GM23248 (cell line): ENCODE data around the gene TET3.
"Not testable (repeated sequence)": the region's sequence is repeated elsewhere in the genome, so short reads cannot be mapped to it uniquely, and the experiment has no call there.

Experiments
- EZH2 ChIP-seq: fragments of 200-600 bp; sonication (generic); IDR thresholded peaks from 2 replicates; pipeline ENCODE4 v1.6.1; 2018; ENCODE audit warnings: antibody characterized with exemption, mild to moderate bottlenecking; ENCODE audit not compliant: insufficient read depth, poor library complexity, severe bottlenecking
- EZH2phosphoT487 ChIP-seq: fragments of 200-600 bp; sonication (generic); IDR thresholded peaks from 2 replicates; pipeline ENCODE4 v1.6.1; 2018; ENCODE audit warnings: antibody characterized with exemption, moderate library complexity, mild to moderate bottlenecking, low read depth; ENCODE audit not compliant: insufficient read depth

- not testable (repeated sequence) for TF ChIP-seq EZH2, EZH2phosphoT487
These were observed 44.6 kb upstream of the TET3 start for GRCh38 chr2:73940066-73940465.
